Measurements from ENCODE around the gene KIT. TPM values are rescaled to one million over a fixed set of nuclear protein-coding genes. Genes with fewer than 3 reads are reported as not detected.

KIT gene
- total RNA-seq, 1 experiment from 2014 or later = not detected

- Histone ChIP-seq H3K27me3 (ENCODE audit: insufficient read depth, low read length) (no peaks in the 10 kb centered on the region), H3K4me3 (replicated peaks in 1 of 2; ENCODE audit: low read depth in 1 of 2, low read length in 2 of 2) (no peak overlapping the region), H2AFZ (ENCODE audit: low read depth, low read length, poor library complexity, severe bottlenecking) (no peak overlapping the region), H4K20me1 (ENCODE audit: insufficient read depth) (no peaks in the 10 kb centered on the region), H3K4me1 (ENCODE audit: control insufficient read depth in 1 of 2, insufficient read depth in 2 of 2, low read length in 2 of 2) (no peaks in the 10 kb centered on the region), H3K9me2 (ENCODE audit: insufficient read depth) (no peaks in the 10 kb centered on the region), H3K9me3 (ENCODE audit: control insufficient read depth in 1 of 2, insufficient read depth in 1 of 2, low read depth in 1 of 2, low read length in 2 of 2) (no peaks in the 10 kb centered on the region), H3K27ac (ENCODE audit: low read depth, low read length) (no peak overlapping the region), H3K36me3 (ENCODE audit: control insufficient read depth in 1 of 2, insufficient read depth in 2 of 2, low read length in 2 of 2) (no peaks in the 10 kb centered on the region), H3K9ac (ENCODE audit: low read length) (no peak overlapping the region), H3K4me2 (ENCODE audit: low read length) (no peak overlapping the region), H3K79me2 (ENCODE audit: insufficient read depth, low read length) (no peaks in the 10 kb centered on the region)
- no peak for ATAC-seq
- CTCF ChIA-PET = no interaction called here
- no peak for DNase-seq (ENCODE audit: low read depth, low spot score)
- intact Hi-C loops (cut with micrococcal nuclease) = no loop called here
- POLR2A ChIA-PET = no interaction called here
- no TSS peak for BruUV-seq (replicated peaks)
- RAD21 ChIA-PET (ENCODE audit: low non-redundant PET in 1 of 2, low total read pairs in 2 of 2, uncharacterized antibody in 2 of 2, unreplicated experiment in 2 of 2) = no interaction called here
- TF ChIP-seq EZH2phosphoT487 (IDR thresholded peaks at IDR 0.05; ENCODE audit: borderline replicate concordance) (no peak), CTCF (IDR thresholded peaks at IDR 0.05 in 2 of 3, conservative IDR thresholded peaks at IDR 0.05 in 1 of 3; ENCODE audit: borderline replicate concordance in 1 of 3, insufficient read depth in 1 of 3, low read depth in 2 of 3, low read length in 2 of 3) (no peak), MAX (IDR thresholded peaks at IDR 0.05) (no peak)
Measured at GRCh38 chr4:54643172-54643571, 14.6 kb upstream of the KIT start.

GRCh38 chr4:54643958-54644751 is 13.6 kb upstream of the KIT start:
- no TSS peak for BruUV-seq (replicated peaks)
- ChIA-PET POLR2A (no interaction called here), RAD21 (ENCODE audit: low non-redundant PET in 1 of 2, low total read pairs in 2 of 2, uncharacterized antibody in 2 of 2, unreplicated experiment in 2 of 2) (no interaction called here), CTCF (no interaction called here)
- H3K4me2 ChIP-seq (ENCODE audit: low read length) = no peak overlapping the region
- no peaks in the 10 kb centered on the region for H4K20me1 ChIP-seq (ENCODE audit: insufficient read depth)
- H2AFZ ChIP-seq (ENCODE audit: low read depth, low read length, poor library complexity, severe bottlenecking) = no peak overlapping the region
- H3K4me3 ChIP-seq (replicated peaks in 1 of 2; ENCODE audit: low read depth in 1 of 2, low read length in 2 of 2) = no peak overlapping the region
- H3K9me2 ChIP-seq (ENCODE audit: insufficient read depth) = no peaks in the 10 kb centered on the region
- H3K27ac ChIP-seq (ENCODE audit: low read depth, low read length) = no peak overlapping the region
- DNase-seq (ENCODE audit: low read depth, low spot score) = no peak
- TF ChIP-seq ZFX (IDR thresholded peaks at IDR 0.05) (no peak), EGR1 (IDR thresholded peaks at IDR 0.05; ENCODE audit: low read depth) (no peak), ELF1 (IDR thresholded peaks at IDR 0.05; ENCODE audit: borderline replicate concordance, low read depth) (no peak), SP1 (IDR thresholded peaks at IDR 0.05; ENCODE audit: low read depth) (no peak), SIN3A (IDR thresholded peaks at IDR 0.05; ENCODE audit: low read depth) (no peak), MAX (IDR thresholded peaks at IDR 0.05) (no peak), JUND (IDR thresholded peaks at IDR 0.05) (no peak), SRF (IDR thresholded peaks at IDR 0.05; ENCODE audit: low read depth) (no peak), EZH2phosphoT487 (IDR thresholded peaks at IDR 0.05; ENCODE audit: borderline replicate concordance) (no peak), EZH2 (IDR thresholded peaks at IDR 0.05) (no peak), ZNF274 (IDR thresholded peaks at IDR 0.05; ENCODE audit: low read depth, low read length) (no peak), FOSL1 (IDR thresholded peaks at IDR 0.05; ENCODE audit: low read depth) (no peak), CEBPB (IDR thresholded peaks at IDR 0.05; ENCODE audit: low read depth) (no peak), ATF3 (IDR thresholded peaks at IDR 0.05) (no peak)
- ATAC-seq = no peak
- no peaks in the 10 kb centered on the region for H3K4me1 ChIP-seq (ENCODE audit: control insufficient read depth in 1 of 2, insufficient read depth in 2 of 2, low read length in 2 of 2)
- H3K27me3 ChIP-seq (ENCODE audit: insufficient read depth, low read length) = no peaks in the 10 kb centered on the region
- no peaks in the 10 kb centered on the region for H3K9me3 ChIP-seq (ENCODE audit: control insufficient read depth in 1 of 2, insufficient read depth in 1 of 2, low read depth in 1 of 2, low read length in 2 of 2)
- intact Hi-C loops (cut with micrococcal nuclease) = no loop called here
- no peaks in the 10 kb centered on the region for H3K79me2 ChIP-seq (ENCODE audit: insufficient read depth, low read length)
- H3K36me3 ChIP-seq (ENCODE audit: control insufficient read depth in 1 of 2, insufficient read depth in 2 of 2, low read length in 2 of 2) = no peaks in the 10 kb centered on the region
- no peak overlapping the region for H3K9ac ChIP-seq (ENCODE audit: low read length)

All from HCT116 (cell line).